GM18907 (cell line): ENCODE data around the gene AMOTL1.

Experiments
- ATAC-seq: cut with Tn5 transposase; IDR thresholded peaks from one replicate; pipeline ENCODE4 v1.9.1; 2021; ENCODE audit warnings: mild to moderate bottlenecking, moderate library complexity; ENCODE audit not compliant: unreplicated experiment

AMOTL1 gene

GRCh38 chr11:94853836-94854235 is 85.7 kb downstream of the AMOTL1 start:
- ATAC-seq = no peak

- no peak for ATAC-seq
Observed at GRCh38 chr11:94854770-94855633, 86.8 kb downstream of the AMOTL1 start.

- ATAC-seq = no peak
Observed at GRCh38 chr11:94855666-94856065, 87.5 kb downstream of the AMOTL1 start.

DNA sequence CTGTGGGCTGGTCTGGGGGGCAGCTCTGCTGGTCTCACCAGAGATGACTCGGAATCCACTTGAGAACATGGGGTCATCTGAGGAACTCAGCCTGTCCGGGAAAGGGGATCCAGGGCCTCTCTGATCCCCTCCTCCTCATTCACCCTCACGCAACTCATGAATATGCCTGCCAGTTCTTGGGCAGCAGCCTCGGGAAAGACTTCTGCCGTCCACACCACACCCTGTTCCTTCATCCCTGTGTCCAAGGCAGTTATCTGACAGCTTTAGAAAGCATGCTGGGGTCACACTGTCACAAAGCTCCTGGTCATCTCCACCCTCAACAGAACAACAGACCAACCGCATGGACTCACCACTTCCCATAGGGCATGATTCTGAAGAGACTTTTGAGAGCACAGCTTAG is 88.3 kb downstream of the AMOTL1 start:
- ATAC-seq = no peak

GRCh38 chr11:94857337-94857736 is 89.2 kb downstream of the AMOTL1 start:
- no peak for ATAC-seq

GRCh38 chr11:94858012-94858705 is 90.0 kb downstream of the AMOTL1 start:
- ATAC-seq = no peak

DNA sequence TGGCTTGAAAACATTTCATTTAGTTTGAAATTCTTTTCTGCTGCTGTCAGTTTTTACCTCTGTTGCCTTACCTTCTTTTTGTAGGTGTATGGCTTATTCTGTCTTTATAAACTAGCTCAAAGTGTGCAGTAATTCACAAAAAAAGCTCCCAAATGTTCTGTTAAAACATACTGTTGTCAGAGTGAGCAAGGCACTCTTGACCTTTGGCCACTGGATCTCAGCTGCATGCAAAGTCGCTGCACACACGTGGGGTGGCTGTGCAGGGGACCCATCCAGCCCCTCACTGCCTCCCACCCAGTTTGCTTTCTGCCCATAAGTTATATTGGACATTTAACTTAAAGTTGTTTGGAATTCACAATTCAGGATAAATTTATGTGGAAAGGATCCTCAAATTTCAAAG is 92.2 kb downstream of the AMOTL1 start:
- ATAC-seq = no peak

- ATAC-seq = no peak
Observed at GRCh38 chr11:94861306-94861845, 93.2 kb downstream of the AMOTL1 start.

DNA sequence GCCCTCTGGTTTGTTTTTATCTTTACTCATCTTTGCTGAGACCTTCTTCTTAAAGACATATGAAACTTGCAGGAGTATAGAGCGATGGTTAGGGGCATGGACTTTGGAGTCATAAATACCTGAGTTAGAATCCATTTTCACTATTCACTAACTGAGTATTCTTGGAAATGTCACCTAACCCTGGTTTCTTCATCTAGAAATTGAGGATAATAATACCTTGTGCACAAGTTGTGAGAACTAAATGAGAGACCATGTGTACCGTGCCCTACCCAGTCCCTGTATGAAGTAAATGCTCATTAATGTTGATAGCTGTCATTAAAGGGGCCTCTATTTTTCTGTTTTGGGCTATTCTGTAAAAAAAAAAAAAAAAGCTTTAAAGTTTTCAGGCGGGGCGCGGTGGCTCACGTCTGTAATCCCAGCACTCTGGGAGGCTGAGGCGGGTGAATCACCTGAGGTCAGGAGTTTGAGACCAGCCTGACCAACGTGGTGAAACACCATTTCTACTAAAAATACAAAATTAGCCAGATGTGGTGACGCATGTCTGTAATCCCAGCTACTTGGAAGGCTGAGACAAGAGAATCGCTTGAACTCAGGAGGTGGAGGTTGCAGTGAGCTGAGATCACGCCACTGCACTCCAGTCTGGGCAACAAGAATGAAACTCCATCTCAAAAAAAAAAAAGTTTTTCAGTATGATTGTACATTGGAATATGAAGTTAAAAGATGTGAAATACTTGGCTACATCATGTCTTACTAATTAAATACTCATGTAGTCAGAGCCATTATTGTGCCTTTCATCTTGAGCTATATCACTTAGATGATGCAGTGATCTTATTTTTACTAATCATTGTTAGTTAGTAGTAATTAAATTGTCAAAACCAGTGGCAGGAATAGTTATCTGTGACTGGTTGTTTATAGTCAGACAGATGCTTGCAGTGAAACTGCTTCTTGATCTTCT is 95.0 kb downstream of the AMOTL1 start:
- ATAC-seq = no peak

DNA sequence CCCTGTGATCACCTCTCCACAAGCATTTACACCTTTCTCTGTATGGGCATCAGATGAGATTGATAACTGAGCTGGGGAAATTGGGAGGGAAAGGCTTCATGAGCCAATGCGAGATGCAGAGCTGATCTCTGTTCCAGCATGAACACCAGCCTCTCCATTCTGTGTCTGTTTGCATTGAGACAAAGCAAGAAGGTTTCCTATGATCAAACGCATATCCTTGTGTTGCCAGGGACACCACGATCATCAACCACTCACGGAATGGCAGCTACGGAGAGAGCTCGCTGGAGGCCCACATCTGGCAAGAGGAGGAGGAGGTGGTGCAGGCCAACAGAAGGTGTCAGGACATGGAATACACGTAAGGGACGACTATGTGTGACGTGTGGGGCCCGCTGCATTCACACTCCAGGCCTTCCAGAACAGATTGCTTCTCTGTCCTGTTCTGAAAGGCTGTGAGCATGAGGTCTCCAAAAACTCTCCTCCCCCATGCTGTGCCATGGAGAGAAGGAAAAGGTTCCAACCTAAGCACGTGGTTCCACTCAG is 96.4 kb downstream of the AMOTL1 start:
- ATAC-seq = no peak

- no peak for ATAC-seq
Observed at GRCh38 chr11:94866231-94866822, 98.2 kb downstream of the AMOTL1 start.

DNA sequence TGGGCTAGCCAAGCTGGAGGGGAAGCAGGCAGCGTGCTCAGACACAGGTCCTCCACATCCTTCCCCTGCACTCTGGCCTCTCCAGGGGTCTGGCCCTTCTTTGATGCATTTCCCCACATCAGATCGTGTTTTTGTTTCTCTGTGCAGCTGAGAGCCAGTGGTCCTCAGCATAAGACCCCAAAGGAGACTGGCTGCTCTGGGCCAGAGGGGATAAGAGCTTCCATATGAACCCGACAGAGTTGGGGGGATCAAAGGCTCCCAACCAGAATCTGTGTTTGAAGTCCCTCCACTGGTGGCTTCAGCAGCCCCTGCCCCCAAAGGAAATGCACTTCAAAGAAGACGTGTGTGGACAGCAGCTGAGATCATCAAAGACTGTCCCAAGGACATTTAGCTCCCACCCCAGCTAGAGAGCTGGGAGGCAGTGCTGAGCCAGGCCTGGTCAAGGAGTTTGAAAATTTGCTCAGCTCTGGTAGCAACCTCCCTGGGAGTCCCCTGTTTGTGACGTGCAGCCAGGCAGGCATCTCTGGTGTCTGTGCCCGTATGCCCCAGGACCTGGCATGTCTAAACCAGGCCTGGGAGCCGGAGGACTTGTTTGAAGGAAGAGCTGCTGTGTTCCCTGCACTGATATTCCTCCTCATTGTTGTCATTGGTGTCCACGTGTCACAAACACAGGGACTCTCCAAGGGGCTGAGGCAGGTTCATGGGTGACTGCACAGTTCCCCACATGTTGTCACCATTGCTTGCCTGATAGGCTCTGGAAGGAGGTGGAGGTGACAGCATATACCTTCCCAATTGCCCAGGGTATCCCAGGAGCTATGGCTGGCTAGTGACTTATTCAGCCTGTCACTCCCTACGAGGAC is 99.0 kb downstream of the AMOTL1 start:
- no peak for ATAC-seq

- no peak for ATAC-seq
Observed at GRCh38 chr11:94868468-94868867, 100.3 kb downstream of the AMOTL1 start.

GRCh38 chr11:94869186-94869585 is 101.0 kb downstream of the AMOTL1 start:
- no peak for ATAC-seq

- no peak for ATAC-seq
Observed at GRCh38 chr11:94870422-94870821, 102.3 kb downstream of the AMOTL1 start.

DNA sequence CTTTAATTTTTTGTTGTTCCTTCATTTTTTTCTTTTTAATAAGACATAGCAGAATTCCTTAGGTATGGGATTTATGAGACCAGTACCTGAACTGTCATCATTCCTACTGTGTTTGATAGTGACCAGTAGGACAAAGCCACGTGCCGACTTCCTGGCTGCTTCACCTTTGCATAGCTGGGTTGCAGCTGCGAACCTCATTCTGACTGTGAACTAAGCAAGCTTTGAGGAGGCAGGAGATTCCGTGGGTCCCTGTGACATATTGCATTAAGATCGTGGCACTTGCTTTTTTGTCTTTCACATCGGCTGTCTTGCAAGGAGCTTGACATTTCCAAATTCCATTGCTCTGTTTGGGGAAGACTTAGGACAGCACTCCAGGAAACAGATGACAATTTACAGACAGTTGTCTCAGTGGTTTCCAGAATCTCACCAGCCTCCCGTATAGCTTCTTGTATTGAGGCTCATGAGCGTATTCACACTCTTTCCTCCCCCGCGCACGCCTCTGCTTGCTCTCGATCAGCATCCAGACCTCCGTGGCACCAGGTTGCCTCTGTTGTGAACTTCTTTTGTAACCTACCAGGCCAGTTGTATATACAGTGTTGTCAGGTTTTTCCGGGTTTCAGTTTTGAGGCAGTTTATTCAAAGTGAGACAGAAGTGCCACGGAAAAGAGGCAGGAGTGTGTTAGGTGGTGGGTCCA is 103.5 kb downstream of the AMOTL1 start:
- no peak for ATAC-seq

GRCh38 chr11:94873916-94874540 is 105.9 kb downstream of the AMOTL1 start:
- no peak for ATAC-seq

DNA sequence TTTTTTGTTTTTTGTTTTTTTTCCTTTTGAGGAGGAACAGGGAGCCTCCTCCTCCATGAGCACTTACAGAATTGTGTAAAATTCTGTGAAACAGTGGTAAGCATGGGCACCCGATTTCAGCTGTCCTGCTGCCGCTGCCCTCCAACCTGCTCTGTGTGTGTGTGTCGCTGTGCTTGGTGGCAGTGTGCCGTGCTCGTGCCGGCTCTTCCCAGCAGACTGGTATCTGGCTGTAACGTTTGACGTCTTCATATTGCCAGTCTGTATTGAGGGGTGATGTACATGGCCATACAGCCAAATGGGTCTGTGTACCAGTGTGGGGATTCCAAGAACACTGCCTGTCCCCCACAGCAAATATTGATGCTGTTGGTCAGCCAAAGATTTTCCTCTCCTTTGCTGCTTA is 108.1 kb downstream of the AMOTL1 start:
- ATAC-seq = no peak
